Non-pigmented ciliary epithelial cell (primary cell): ENCODE measurements around the gene CARMIL3.
"Not testable (repeated sequence)": the region's sequence is repeated elsewhere in the genome, so short reads cannot be mapped to it uniquely, and the experiment has no call there.

Experiments
- DNase-seq: peaks from one replicate; pipeline ENCODE4 v3.0.0-alpha.2; 2010; ENCODE audit warnings: low read depth

The CARMIL3 gene

DNA sequence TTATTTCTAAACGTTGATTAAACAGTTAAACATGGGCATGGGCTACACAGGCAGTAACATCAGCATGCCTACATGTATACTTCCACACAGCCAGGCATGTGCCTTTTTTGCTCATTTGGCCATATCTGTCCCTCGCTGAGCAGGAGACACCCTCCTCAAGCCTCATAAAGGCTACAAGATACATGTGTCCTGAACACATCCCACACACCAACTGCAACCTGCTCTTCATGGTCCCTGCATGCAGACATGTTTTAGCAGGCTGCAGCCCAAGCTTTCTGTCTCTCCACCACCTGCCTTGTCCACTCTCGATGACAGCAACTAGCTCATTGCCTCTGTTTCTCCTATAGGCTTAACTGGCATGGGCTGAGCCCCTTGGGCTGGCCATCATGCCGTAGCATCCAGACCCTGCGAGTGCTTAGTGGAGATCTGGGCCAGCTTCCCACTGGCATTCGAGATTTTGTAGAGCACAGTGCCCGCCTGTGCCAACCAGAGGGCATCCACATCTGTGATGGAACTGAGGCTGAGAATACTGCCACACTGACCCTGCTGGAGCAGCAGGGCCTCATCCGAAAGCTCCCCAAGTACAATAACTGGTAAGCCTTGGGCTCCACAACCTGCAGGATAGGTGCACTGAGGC, 44.9 kb downstream of the CARMIL3 start:
- DNase-seq, result no peak

DNA sequence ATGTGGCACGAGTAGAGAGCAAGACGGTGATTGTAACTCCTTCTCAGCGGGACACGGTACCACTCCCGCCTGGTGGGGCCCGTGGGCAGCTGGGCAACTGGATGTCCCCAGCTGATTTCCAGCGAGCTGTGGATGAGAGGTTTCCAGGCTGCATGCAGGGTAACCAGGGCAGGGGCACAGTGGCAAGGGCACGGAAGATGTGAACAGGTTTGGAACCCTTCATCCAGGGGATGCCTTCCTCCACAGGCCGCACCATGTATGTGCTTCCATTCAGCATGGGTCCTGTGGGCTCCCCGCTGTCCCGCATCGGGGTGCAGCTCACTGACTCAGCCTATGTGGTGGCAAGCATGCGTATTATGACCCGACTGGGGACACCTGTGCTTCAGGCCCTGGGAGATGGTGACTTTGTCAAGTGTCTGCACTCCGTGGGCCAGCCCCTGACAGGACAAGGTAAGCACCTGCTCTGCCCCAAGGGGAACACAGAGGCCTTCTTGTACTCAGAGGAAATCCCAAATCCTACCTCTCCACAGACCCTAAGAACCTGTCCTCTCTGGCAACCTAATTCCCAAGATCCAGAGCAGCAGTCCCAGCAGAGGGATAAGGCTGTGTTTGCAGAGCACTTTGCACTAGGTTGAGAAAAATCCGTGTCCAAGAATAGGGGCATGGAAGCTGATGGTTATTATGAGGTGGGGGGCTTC, 46.6 kb downstream of the CARMIL3 start:
- no peak for DNase-seq

DNA sequence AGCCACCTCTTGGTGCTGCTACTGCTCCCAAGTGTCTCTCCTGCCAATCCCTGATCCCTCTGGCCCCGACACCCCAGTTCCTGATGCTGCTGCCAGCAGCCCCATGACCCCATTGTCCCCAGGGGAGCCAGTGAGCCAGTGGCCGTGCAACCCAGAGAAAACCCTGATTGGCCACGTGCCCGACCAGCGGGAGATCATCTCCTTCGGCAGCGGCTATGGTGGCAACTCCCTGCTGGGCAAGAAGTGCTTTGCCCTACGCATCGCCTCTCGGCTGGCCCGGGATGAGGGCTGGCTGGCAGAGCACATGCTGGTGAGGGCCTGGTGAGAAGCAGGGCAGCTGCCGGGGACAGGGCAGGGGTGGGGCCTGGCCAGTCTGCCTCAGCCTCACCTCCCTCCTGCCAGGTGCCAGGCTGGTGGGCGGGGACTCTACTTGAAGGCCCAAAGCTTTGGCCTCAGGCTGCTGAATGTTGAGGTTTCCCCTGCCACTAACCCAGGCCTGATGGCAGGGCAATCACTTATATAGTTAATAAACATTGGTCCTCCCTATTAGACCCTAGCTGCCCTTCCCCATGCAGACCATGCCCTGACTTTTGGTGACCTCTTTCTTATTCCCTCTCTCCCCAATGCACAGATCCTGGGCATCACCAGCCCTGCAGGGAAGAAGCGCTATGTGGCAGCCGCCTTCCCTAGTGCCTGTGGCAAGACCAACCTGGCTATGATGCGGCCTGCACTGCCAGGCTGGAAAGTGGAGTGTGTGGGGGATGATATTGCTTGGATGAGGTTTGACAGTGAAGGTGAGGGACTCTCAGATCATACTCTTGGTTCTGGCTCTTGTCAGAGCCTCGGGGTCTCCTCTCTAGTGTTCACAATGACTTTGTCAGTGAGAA, 47.4 kb downstream of the CARMIL3 start:
- no peak for DNase-seq

DNA sequence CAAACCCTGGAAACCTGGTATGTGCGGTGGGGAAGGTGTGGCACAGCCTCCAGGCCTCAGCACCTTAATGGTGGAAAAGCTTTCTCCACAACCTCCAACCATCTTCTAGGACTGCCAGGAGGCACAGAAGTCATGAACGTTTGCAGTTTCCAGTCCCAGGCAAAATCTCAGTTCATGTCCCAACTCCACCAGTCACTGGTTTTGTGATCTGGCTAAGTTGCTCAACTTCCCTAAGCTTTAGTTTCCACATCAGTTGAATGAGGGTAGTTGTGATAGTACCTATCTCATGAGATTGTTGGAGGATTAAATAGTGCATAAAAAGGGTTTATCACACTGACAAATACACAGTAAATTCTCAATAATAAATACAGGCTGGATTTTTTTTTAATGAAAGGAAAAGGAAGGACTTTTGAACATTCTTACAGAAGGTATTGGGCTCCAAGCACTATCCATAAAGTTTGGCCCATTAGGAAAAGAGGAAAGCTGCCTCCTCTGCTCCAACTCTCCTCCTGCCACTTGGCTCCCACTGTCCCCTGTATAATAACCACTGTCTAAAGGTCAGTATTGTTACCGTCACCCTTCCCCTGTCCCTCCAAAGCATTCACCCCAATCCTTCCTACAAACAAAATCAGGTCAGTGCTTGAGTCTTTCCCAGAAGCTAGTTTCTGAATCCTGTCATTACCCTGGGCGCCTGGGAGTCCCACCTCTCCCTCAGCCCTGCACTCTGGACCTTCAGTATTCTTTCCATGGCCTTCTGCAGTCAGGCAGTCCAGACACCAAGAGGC, 48.6 kb downstream of the CARMIL3 start:
- DNase-seq, result no peak

DNA sequence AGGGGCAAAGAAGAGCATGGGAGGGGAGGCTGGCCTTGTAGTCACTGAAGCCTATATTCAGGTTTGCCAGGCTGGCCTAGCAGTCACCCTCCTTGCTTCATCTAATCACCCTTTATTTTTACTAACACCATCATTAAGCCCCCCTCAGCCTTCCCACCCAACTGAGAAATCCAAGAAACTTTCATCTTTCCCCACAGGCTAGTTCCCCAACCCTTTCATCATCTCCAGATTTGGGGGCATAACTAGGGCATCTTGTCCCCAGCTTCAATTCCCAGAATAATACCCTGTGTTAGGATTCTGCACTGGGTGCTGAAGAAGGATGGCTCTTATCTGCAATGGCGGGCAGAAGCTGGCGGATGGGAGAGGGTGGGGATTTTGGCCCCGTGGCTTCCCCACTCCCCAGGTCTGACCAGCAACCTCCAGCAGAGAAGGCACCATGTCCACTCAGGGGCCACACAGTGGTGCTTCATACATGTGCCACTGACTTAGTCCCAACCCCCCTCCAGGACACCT, 49.2 kb downstream of the CARMIL3 start:
- no peak for DNase-seq

DNA sequence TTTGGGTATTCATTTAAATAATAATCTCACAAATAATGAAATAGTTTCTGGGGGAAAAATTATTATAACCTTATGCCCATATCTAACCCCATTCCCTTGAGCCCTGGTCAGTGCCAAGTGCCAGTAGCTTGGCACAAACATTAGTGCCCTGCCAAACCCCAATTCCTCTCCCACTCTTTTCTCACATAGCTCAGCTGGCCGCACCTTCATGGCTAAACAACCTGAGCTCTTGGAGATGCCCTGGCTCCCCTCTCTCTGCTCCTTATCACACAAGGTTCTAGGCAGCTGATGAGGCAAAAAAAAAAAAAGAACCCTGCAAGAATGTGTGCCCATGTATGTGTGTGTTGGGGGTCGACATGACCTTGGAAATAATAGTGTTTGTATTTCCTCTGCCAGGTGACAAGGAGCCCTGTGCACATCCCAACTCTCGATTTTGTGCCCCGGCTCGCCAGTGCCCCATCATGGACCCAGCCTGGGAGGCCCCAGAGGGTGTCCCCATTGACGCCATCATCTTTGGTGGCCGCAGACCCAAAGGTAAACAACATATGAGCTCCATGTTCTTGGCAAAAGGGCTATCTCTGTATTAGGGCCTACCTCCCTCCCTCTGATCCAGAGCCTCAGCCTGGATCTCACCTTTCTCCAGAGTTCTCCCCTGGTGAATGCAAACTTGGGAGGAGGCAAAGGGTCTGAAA, 50.7 kb downstream of the CARMIL3 start:
- no peak for DNase-seq

DNA sequence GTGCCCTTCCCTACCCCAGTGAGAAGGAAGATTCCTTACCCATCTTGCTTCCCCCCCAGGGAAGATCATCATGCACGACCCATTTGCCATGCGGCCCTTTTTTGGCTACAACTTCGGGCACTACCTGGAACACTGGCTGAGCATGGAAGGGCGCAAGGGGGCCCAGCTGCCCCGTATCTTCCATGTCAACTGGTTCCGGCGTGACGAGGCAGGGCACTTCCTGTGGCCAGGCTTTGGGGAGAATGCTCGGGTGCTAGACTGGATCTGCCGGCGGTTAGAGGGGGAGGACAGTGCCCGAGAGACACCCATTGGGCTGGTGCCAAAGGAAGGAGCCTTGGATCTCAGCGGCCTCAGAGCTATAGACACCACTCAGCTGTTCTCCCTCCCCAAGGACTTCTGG, 51.6 kb downstream of the CARMIL3 start:
- DNase-seq, result no peak

DNA sequence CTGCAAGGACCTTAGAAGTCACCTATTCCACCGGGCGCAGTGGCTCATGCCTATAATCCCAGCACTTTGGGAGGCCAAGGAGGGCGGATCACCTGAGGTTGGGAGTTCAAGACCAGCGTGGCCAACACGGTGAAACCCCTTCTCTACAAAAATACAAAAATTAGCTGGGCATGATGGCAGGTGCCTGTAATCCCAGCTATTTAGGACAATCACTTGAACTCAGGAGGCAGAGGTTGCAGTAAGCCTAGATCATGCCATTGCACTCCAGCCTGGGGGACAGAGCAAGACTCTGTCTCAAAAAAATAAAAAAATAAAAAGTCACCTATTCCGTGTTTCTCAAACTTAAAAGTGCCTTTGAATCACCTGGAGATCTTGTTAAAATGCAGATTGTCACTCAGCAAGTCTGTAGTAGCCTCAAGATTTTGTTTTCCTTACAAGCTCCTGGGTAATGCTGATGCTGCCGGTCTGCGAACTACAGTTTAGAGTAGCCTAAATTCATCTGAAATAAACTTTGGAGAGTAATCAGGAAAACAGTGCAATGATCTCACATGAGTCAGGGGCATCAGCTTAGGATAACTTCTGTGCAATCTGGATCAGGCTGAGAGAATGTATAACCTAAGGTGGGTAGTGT, 53.9 kb downstream of the CARMIL3 start:
- not testable (repeated sequence) for DNase-seq

DNA sequence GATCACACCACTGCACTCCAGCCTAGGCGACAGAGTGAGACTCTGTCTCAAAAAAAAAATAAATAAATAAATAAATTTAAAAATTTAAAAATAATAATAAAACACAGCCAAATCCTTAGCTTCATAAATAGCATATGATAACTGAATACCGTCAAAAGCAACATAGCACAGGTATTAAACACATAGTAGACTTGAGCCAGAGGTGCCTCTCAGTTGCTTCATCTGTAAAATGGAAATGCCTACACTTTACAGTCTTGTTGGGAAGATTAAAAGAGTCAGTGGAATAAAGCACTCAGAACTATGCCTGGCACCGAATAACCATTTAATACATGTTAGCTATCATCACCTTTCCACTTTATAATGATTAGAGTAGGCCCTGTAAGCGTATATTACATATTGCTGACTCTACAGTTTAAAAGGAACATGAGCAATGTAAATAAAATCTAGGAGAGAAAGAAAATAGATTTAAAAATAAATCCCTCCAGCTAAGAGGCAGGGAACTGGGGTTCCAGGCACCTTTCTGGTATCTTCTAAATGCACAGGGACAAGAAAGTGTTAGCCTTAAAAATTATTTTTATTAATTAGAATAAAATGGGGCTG, 55.0 kb downstream of the CARMIL3 start:
- DNase-seq, result no peak

DNA sequence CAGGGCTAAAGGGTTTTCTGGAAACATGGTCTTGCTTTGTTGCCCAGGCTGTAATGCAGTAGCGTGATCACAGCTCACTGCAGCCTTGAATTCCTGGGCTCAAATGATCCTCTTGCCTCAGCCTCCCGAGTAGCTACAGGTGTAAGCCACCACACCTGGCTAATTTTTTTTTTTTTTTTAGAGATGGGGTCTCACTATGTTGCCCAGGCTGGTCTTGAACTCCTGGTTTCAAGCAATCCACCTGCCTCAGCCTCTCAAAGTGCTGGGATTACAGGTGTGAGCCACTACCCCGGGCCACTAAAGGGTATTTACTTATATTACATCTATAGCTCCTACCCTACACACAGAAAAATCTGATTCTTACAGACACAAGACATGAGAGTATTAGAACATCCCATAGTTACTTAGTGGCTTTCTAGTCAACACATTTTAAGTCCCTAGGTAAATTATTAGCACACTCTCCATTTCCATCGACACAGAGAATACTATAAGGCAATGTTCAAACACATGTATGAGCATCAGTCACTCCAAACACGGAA, 56.6 kb downstream of the CARMIL3 start:
- DNase-seq, result no peak

DNA sequence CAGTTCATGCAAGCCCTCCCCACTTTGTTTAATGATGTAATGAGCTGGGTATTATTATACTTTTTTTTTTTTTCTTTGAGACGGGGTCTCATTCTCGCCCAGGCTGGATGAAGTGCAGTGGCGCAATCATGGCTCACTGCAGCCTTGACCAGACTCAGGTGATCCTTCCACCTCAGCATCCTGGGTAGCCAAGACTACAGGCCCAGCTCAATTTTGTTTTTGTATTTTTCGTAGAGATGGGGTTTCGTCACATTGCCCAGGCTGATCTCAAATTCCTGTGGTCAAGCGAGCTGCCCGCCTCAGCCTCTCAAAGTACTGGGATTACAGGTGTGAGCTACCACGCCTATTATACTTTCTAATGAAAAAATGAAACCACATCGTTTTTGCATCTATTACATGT, 58.3 kb downstream of the CARMIL3 start:
- DNase-seq, result no peak

DNA sequence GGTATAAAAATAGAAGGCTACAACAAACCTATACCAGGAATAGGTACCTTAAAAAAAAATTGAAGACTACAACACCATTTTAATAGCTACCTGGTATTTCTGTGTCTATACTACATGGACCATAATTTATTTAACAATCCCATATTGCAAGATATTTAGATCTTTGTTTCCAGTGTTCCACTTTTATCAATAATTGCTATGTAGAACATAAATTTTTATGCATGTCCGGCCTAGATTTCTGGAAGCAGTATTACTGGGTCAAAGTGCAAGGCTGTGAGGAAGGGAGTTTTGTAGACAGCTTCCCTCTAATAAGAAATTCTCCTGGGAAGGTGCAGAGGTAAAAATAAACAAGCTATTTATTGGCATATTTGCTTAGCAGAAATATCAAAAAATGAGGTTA, 58.7 kb downstream of the CARMIL3 start:
- DNase-seq, result no peak

DNA sequence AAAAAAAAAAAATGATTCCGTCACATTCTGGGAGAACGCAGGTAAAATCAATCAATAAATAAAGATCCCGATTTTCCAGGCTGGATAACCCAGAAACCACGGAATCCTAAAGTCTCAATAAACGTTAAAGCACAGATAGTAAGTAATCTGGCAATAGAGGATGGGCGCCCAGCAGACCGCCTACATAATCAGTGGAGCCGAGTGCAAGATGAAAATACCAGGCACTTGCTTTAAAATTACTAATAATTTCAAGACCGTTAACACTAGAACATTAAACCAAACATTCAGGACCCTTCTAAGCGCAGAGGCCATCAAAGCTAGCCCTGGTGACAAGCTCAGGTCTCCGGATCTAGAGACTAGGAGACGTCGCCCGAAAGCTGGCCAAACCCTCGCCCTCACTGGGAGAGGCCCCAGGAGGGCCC, 61.6 kb downstream of the CARMIL3 start:
- no peak for DNase-seq

DNA sequence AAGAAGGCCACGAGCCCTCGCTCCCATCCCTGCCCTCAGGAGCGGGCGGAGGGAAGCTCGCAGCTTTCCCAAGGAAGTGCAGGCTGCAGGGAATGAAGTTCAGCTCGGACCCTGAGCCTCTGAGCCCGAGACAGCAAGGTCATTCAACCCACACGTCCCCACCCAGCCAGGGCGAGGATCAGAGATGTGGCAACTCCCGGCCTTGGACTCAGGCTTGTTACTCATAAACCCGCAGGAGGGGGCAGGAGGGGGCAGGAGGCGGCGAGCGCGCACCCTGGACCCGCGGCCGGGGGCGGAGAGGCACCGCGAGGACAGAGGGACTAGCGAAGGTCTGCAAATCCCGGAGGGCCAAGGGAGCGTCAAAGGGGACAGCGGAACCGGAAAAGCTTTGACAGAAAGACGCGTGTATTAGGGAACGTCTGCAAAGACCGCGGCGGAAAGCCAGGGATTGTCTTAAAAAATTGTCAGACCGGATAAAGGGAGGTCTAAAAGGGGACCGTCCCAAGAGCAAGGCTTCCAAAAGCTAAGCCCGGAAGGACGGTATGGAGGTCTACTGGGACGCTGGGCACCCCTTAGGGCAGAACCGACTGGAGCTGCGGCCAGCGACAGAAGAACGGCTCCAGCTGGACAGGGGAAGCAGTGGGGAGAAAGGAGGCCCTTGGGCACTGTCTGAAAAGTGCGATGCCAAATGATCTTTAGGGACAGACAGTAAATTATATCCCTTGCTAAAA, 62.2 kb downstream of the CARMIL3 start:
- peak; percentile 73 for DNase-seq

DNA sequence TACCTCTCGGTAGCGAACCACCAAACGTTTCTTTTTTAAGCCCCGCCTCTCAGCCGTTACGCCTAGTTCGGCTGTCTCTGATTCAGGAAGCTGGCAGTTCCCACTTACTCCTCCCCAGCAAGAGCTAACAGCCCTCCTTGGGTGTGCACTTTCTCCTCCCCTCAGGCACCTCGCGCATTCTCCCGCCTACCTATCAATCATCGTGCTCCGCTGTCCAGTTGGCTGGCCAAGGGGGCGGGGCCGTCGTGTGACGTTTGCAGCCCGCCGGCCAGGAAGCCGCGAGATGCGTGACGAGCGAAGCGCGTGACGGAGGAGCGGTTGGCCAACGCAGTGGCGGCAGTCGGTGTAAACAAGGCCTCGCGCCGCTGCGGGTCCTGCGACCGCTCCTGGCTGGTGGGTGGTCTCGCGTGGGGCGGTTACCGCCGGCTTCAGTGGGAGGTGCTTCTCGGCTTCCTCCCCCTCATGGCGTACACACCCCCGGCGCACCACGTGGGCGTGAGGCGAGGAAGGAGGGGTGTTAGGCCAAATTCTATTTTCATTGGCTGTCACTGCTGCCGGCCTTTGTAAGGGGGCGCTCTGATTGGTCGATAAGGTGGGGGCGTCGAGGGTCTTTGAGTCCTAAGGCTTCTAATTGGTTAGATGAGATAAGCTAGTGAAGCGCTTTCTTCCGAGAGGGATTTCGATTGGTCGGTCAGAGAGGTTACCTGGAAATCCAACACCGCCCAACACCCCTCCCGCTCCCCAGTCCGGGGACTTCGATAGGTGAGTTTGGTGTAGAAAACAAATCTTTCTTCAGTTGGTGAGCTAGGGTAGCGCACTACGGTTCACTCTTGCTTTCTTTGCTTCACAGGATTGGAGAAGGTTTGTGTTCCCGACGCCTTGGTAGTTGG, 63.0 kb downstream of the CARMIL3 start, which contains the start of the genes DCAF11 and NRL:
Gene DCAF11 (plus strand): TSS at position 246 of the 890 bp plus-strand sequence. CDS start 818 bp downstream, outside the sequence.
Gene NRL (minus strand): TSS at position 418 of the 890 bp plus-strand sequence. CDS start 32,101 bp downstream, outside the sequence.
- DNase-seq, result peak; percentile 100

DNA sequence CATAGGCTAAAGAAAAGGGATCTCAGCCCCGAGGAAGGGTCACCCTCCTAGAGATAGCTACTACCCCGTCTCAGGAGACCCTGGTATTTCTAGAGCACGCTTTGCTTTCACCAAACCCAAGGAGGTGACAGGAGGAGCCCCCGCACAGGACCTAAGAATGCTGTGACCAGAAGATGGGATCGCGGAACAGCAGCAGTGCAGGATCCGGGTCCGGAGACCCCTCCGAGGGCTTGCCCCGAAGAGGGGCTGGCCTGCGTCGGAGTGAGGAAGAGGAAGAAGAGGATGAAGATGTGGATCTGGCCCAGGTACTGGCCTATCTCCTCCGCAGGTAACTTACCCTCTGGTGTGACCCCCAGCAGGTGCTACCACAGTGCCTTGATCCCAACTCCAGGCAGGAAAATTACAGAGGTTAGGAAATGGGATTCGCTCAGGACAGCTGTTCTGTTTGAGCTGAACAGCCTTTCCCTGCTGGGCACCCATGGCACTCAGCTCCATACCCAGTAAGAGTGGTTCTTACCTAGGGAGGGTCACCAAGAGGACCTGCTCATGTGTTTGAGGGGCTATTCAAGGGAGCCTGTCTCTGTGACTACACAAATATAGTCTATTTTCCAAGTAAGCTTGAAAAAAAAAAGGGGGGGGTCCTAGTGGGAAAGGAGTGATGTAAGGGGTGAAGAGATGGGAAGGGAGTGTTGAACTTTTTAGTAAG, 63.8 kb downstream of the CARMIL3 start:
- DNase-seq, result no peak

DNA sequence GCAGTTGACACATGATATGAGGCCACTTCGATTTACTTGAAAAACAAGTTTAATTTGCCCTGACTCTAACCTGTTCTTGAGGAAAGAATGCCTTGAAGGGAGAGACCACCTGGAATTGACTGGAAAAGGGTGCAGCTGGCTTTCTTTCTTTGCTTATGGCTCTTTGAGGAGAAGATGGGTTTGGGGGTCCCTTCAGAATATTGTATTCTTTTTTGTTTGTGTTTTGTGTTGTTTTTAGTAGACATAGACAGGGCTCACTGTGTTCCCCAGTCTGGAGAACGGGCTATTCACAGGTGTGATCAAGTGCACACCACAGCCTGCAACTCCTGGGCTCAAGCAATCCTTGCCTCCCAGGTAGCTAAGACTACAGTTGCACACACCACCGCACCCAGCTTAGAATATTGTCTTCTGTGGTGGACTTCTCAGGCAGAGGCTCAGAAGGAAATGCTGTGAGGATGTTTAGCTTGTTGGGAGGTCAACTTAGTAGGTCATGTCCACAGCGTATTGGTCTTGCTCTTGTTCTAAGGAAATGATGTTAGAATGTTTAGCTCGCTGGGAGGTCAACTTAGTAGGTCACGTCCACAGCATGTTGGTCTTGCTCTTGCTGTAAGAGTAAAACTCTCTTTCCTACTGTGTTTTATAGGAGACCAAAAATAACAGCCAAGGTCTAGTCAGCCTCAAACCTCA, 64.5 kb downstream of the CARMIL3 start:
- DNase-seq, result no peak
